ENCODE data around the gene CTNNA2.

The CTNNA2 gene

GRCh38 chr2:79713131-79713785, 200.4 kb downstream of the CTNNA2 start:
- DNase-seq (ENCODE audit: low read depth) = no peak

GRCh38 chr2:79714283-79714682, 201.4 kb downstream of the CTNNA2 start:
- no peak for DNase-seq (ENCODE audit: low read depth)

DNA sequence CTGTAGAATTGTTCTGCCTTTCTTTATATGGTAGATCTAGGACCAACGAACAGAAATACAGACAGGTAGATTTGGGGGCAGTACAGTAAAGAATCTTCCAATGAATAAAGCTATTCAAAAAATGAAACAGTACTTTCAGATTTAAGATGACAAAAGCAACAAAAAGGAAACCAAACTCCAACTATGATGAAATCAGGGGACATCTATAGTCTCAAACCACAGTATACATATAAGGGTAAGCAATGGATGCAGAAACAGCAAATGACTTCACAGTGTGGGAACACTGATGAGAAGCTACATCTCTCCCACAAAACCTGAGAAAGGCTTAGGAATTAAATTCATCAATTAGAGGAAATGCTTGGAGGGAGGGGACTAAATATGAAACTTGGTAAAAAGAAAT, 202.5 kb downstream of the CTNNA2 start:
- DNase-seq (ENCODE audit: low read depth) = no peak

DNA sequence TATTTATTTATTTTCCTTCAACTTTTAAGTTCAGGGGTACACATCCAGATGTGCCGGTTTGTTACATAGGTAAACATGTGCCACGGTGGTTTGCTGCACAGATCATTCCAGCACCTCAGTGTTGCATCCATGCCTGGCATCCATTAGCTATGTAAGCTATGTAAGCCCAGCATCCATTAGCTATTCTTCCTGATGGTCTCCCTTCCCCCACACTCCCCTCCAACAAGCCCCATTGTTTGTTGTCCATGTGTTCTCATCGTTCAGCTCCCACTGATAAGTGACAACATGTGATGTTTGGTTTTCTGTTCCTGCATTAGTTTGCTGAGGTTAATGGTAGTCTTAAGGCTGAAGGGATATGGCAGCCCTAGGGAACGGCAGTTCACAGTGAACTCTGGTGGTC, 203.4 kb downstream of the CTNNA2 start:
- DNase-seq (ENCODE audit: low read depth) = no peak

- DNase-seq (ENCODE audit: low read depth) = no peak
Measured at GRCh38 chr2:79717364-79718007, 204.6 kb downstream of the CTNNA2 start.

GRCh38 chr2:79721061-79721460, 208.2 kb downstream of the CTNNA2 start:
- no peak for DNase-seq (ENCODE audit: low read depth)

GRCh38 chr2:79721966-79722365, 209.1 kb downstream of the CTNNA2 start:
- DNase-seq (ENCODE audit: low read depth) = no peak

GRCh38 chr2:79723830-79724229, 211.0 kb downstream of the CTNNA2 start:
- no peak for DNase-seq (ENCODE audit: low read depth)

- DNase-seq (ENCODE audit: low read depth) = no peak
Measured at GRCh38 chr2:79729532-79729931, 216.7 kb downstream of the CTNNA2 start.

DNA sequence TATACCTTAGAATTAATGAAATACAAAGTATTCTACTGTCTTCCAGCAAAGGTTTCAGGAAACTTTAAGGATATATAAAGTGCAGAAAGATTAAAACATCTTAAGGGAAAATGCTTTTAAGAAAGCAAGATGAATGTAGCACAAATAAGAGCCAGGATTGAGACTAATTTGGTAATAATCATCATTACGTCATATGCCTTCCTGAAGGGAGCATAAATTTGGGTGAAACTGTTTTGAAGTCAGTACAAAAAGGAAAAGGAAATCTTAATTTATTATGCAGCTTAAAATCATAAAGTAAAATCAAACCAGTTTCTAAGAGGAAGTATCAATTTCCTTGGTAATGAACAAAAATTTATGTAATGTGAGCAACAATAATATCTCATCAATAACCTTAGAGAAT, 221.7 kb downstream of the CTNNA2 start:
- no peak for DNase-seq (ENCODE audit: low read depth)

DNA sequence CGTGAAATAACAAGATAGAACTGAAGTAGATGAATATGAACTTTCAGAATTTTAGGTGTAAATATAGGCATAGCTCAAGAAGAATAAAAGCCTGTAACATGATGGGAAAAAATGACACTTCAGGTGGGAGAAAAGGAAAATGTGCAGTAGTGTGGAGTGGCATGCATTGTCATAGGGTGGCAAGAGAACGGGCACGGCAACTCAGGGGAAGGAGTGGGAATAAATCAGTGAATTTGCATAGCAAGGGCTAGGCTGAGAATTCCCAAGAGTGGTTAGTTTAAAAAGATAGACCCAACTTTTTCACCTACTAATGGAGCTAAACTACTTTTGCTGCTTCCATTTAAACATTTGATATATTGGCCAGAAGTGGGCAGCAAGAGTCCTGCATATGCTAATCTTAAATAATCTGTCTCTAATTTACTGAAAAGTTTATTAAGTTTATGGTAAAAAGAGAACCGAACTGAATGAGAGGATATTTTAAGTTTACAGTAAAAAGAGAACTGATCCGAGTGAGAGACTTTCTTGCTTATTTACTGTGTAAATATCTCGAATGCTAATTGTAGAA, 228.1 kb downstream of the CTNNA2 start:
- no peak for DNase-seq (ENCODE audit: low read depth)

- no peak for DNase-seq (ENCODE audit: low read depth)
Measured at GRCh38 chr2:79750321-79750720, 237.5 kb downstream of the CTNNA2 start.

GRCh38 chr2:79757526-79757925, 244.7 kb downstream of the CTNNA2 start:
- DNase-seq (ENCODE audit: low read depth) = no peak

DNA sequence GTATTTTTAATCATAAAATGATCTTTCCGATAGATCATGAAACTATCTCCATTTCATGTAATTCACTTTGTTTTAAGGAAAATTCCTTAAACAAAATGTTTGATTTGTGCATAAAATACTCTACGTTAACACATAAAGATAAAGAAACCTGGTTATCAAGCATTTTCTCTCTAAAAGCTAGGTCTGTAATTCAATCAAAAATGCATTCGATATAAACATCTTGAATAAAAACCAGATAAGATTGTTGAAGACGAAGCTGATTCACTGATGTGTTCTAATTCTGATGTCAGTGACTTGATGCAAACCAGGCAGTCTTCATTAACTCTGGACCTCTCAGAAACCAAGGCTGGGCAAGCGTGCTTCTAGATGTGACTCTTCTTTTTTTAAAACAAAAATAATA, 245.2 kb downstream of the CTNNA2 start:
- no peak for DNase-seq (ENCODE audit: low read depth)

- DNase-seq (ENCODE audit: low read depth) = no peak
Measured at GRCh38 chr2:79758749-79759282, 246.0 kb downstream of the CTNNA2 start.

DNA sequence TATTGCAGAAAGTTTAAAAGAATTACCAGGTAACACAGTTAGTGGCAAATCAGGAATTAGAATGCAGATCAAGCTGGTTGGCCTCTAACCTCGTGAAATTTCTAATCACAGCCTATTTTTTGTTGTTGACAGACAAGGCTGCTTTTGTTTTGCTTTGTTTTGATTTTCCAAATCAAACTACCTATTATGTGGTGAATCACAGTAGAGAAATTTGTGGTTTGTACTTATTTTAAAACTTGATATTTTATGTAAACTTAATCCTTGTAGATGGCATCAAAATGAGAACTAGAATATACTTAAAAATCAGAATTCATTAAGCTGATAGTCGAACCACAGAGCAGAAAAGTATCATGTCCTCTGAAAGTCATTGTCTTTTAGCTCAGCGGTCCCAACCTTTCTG, 258.1 kb downstream of the CTNNA2 start:
- no peak for DNase-seq (ENCODE audit: low read depth)

- no peak for DNase-seq (ENCODE audit: low read depth)
Measured at GRCh38 chr2:79771493-79771892, 258.6 kb downstream of the CTNNA2 start.

- no peak for DNase-seq (ENCODE audit: low read depth)
Measured at GRCh38 chr2:79774016-79774415, 261.2 kb downstream of the CTNNA2 start.

DNA sequence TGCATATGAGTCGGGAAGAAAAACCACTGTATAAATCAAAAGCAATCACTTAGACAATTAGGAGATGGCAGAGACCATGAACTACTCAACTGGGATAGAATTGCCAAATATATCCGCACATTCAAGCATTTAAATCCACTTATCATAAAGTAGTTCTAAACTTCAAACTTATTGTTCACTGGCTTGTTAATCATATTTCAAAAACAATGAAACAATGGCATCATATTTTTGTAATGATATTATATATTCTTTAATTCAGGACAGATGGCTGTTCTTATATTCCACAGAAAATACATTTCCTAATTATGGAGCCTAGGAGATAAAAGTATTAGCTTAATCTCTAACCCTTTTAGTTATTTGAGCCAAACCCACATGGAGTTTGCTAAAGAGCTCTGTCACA, 263.6 kb downstream of the CTNNA2 start:
- DNase-seq (ENCODE audit: low read depth) = no peak

DNA sequence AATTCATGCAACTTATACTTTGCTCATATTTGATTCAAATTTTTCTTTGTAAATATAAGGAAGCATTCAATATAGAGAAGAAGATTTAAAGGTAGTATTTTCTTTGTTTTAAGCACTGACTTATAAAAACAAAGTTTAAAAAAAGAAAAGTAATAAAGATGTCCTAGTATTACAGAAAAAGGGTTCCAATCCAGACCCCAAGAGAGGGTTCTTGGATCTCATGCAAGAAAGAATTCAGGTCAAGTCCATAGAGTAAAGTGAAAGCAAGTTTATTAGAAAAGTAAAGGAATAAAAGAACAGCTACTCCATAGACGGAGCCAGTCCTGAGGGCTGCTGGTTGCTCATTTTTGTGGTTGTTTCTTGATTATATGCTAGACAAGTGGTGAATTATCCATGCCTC, 267.9 kb downstream of the CTNNA2 start:
- no peak for DNase-seq (ENCODE audit: low read depth)

DNA sequence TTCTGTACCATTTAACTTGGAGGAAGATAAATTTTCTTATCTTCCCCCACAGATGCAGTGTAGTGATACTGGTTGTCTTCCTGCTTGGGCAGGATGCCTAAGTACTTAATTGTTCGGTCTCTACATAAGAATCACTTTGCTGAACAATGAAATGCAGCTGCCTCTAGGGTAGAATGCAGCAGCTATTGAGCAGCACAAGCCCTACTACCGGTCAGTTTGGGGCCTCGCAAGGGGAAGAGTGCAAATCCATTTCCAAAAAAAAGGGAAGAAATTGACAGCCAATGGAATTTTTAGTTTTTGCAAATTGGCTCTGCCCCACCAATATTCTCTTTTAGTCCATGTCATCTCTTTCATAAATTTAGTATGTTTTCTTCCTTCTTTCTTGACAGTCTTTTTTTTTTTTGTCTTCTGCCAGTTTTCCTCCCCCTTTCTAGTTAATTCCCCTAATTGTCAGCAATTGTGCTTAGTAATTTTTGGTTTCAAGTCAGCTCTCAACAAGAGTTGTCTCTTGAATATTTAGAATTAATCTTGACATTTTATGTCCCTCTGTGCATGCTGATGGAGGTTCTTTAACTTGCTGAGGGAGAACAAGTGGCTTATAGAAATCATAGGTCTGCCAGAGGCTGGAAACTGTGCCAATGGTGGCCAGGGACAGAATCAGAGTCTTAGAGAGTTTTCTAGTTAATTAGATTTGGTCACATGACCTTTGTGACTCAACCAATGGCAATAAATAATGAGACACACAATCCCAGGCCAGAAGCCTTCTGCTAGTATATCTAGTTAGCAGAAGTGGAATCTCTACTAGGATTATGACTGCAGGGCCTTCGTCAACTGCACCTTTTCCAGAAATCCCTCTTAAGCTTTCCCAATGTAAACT, 270.0 kb downstream of the CTNNA2 start:
- no peak for DNase-seq (ENCODE audit: low read depth)

DNA sequence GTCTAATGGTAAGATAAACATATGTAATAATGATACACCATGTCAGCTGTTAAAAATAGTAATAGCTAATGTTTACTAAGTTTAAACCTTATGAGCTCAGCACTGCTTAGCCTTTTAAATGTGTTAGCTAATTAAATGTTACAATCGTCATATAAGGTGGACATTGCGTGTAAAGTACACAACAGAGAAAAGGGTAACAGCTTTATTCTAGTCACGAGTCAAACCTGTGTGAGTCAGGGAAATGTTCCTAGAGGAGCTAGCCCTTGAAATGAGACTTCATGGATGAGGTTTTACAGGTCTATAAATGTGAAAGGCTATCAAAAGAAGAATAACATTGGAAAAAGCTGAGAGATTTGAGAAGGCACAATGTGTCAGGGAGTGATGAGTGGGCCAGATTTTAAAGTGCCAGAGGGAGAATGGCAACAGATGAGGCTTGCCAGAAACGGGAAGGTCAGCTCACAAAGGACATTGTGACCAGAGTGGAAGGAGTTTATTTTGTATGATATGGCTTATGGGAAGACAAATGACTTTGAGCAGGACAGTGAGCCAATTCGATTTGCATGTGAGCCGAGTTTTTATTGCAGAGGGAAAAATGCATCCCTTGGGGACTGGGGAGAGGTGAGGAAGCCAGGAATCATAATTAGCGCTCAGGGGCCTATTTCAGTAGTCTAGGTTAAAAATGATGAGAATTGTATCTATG, 276.3 kb downstream of the CTNNA2 start:
- no peak for DNase-seq (ENCODE audit: low read depth)

Measured in activated T-helper 1 cell treated with Interleukin-2 at 50 U/mL for 16 hours (primary cell).